Forelimb muscle (tissue), 1 donor: ENCODE results near the gene CGB1. TPM values are rescaled to one million over a fixed set of nuclear protein-coding genes. Genes with fewer than 3 reads are reported as not detected.
"Not testable (repeated sequence)": the region's sequence is repeated elsewhere in the genome, so short reads cannot be mapped to it uniquely, and the experiment has no call there.

Experiments
- DNase-seq: peaks from one replicate; pipeline ENCODE4 v3.0.0-alpha.2; 2013; ENCODE audit warnings: low read depth
- polyA plus RNA-seq: library from polyadenylated mRNA; unstranded; fragments of 120-200 nt; gene quantifications from one replicate; pipeline ENCODE4 v1.2.1, GENCODE V29; 2013; ENCODE audit not compliant: insufficient read length

The CGB1 gene
- polyA plus RNA-seq, 1 donor = not detected

DNA sequence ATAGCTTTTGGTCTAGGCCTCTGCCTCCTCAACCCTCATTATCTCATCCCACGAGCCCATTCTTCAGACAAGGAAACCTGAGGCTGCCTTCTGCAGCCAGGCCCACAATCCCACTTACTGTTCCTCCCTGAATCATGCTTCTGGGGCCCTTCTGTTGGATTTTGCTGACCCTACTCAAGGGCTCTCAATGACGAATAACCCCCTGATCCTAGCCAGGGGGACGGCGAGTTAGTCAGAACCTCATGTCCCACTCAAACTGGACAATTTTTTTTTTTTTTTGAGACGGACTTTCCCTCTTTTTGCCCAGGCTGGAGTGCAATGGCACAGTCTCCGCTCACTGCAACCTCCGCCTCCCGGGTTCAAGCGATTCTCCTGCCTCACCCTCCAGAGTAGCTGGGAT, 14.6 kb downstream of the CGB1 start:
- no peak for DNase-seq

DNA sequence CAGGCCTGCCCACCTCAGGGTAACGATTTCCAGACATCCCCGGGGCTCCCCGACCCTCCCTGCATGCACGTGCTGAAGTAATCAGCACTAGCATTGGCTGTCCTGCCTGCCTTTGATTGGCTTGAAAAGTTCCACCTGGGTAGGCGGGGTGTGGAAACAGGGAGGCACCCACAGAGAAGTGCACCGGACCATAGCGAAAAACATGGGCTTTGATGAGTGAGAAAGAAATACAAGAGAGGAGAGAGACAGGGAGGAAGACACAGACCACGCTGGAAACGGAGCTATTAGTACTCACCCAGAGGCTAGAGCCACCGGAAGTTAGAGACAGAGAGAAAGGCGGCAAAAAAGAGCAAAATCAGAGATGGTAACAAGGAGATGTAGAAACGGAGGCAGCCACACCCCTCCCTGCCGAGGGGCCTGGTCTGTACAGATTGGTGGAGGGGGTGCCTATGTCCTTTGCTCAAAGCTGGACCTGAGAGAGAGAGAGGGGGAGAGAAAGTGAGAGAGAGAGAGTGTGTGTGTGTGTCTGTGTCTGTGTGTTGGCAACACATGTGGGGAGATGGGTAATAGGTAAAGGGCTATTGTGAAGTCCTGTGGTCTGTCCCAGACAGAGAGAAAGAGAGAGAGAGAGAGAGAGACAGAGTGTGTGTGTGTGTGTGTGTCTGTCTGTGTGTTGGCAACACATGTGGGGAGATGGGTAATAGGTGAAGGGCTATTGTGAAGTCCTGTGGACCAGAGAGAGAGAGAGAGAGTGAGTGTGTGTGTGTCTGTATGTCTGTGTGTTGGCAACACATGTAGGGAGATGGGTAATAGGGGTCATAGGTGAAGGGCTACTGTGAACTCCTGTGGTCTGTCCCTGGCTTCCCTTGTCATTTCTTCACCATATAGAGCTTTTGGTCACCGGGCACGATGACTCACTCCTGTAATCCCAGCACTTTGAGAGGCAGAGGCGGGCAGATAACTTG, 15.5 kb downstream of the CGB1 start:
- DNase-seq = no peak

- DNase-seq = no peak
These were observed 16.4 kb downstream of the CGB1 start for GRCh38 chr19:49020342-49020741.

DNA sequence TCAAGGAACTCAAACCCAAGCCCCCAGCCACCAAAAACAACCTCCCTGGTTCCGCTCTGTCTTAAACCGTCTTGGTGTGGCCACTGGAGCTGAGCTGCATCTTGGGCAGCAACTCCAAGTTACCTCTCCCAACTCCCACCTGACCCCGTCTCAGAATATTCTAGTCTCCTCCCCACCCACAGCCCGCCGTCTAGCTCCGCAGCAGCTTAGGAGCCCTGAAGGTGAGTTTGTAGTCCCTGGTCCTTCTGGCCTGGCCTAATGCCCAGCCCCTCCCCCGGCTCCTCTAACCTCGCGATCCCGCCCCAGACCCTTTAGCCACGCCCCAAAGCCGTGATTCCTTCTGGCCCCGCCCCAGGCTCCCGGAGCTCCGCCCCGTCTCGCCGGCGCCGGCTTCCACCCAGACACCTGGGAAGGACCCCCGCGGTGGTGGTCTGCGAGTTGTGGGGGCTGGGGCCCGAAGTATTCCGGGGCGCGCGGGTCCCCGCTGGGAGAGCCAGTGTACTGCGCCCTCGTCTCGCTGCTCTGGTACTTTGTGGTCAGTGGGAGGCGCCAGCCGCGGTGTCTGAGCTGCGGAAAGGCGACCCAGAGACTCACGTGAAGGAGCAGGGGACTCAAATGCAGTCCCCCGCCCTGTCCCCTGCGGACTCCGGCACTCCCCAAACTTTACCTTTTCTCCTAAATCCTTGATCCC, 17.3 kb downstream of the CGB1 start:
- no peak for DNase-seq

DNA sequence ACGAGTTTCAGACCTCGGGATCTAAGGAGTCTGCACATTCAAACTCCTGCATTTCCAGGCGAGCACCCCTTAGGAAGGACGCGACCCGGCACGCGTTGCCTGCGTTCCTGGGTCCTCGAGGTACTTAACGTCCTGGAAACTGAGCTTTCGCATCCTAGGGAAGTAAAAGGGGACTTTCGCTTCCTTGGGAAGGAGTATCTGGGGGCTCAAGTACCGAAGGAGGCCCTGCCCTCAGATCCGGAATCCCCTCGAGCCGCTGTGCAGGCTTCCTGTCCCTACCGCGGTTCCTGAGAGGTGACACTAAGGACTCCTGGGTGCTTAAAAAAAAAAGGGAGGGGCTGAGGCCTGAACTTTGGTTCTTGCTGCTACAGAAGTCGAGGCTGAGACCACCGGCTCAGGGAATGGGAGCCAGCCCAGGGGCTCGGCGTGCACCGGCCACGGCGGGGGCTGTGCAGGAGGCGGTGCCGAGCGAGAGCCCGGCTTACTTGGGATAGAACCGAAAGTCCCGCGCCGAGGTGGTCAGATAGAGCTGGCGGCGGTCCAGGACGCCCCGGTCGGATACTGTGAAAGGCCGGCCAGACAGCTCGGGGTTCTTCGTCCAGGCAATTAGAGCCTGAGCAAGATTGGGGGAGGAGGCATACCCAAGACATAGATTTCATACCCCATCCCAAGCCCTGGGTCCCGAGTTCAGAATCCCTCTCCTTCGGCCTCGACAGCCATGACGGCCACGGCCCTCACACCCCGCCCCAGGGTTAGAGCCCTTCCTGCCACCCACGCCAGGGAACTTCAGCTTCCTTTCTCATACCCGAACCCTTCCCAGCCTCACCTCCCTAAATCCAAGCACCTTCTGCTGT, 18.1 kb downstream of the CGB1 start:
- not testable (repeated sequence) for DNase-seq

GRCh38 chr19:49017666-49018351, 18.9 kb downstream of the CGB1 start:
- no peak for DNase-seq

GRCh38 chr19:49017041-49017665, 19.5 kb downstream of the CGB1 start, which contains the start of gene LHB:
LHB (minus strand) TSS chr19:49017091; CDS start chr19:49017081, 10 bp downstream.
- no peak for DNase-seq

GRCh38 chr19:49016067-49016839, 20.4 kb downstream of the CGB1 start:
- DNase-seq = no peak

DNA sequence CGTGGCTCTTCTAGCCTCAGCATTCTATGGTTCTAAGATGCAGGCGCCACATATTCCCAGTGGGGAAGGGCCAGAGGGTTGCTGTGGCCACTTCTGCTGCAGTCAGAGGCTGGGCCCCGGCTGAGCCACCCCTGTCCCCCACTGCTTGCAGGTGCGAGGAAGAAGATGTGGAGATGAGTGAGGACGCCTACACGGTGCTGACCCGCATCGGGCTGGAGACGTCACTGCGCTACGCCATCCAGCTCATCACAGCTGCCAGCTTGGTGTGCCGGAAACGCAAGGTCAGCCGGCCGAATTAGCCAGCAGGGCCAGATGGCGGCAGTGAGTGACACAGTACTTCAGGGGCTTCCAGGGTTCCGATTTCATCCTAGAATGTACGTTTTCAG, 21.8 kb downstream of the CGB1 start:
- DNase-seq = no peak

DNA sequence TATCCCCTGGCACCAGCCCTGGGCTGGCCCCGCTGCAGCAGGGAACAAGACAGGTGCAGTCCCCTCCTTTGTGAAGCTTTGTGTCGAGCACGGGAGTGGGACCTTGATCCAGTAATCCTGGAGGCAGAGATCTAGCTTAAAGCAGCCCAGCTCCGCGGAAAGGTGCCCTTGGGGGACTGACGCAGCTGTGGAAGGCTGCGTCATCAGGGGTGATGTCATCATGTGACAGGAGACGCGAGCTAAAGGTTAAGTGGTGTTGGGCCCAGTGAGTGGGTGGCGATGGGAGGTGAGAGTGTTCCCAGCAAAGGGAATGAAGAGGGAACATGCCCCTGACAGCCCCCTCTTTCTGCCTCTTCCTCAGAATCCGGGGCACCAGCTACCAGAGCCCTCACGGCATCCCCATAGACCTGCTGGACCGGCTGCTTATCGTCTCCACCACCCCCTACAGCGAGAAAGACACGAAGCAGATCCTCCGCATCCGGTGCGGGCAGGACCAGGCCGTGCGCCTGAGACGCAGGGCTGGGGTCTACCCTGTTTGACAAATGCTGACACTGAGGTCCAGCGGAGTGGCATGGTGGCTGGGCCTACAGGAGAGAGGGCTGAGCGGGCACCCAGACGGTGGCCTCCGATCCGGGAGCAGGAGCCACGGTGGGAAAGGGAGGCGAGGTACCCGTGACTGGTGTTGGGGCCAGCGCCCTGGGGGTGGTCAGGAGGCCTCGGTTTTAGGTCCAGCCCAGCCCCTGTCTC, 22.4 kb downstream of the CGB1 start:
- DNase-seq = no peak

GRCh38 chr19:49011194-49011593, 25.5 kb downstream of the CGB1 start:
- no peak for DNase-seq

GRCh38 chr19:49010453-49010852, 26.2 kb downstream of the CGB1 start:
- no peak for DNase-seq

DNA sequence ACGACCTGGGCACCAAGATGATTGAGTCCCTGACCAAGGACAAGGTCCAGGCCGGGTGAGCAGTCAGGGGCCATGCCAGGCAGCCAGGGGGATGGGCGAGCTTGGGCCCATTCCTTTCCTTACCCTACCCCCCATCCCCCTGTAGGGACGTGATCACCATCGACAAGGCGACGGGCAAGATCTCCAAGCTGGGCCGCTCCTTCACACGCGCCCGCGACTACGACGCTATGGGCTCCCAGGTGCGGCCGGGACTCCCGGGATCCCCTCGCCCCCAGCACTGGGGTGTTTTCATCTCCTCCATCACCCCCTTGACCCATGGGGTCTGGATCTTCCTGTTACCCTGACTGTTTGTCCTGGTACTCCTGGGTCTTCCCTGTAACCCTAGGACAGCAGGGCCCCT, 26.9 kb downstream of the CGB1 start:
- no peak for DNase-seq

- no peak for DNase-seq
These were observed 29.8 kb downstream of the CGB1 start for GRCh38 chr19:49006905-49007304.

- no peak for DNase-seq
These were observed 31.6 kb downstream of the CGB1 start for GRCh38 chr19:49004964-49005614.

GRCh38 chr19:49004133-49004532, 32.6 kb downstream of the CGB1 start:
- DNase-seq = no peak

- no peak for DNase-seq
These were observed 37.0 kb downstream of the CGB1 start for GRCh38 chr19:48999481-49000325.

- DNase-seq = no peak
These were observed 38.7 kb downstream of the CGB1 start for GRCh38 chr19:48997972-48998371.
